T-cell (primary cell): Measurements from ENCODE around the gene KCNC2. TPM values are rescaled to one million over a fixed set of nuclear protein-coding genes. Genes with fewer than 3 reads are reported as not detected.

Source experiments
- ATAC-seq, 4 experiments: fragments of 200-7000 bp in 3 of 4; fragments of 150-1000 bp in 1 of 4; cut with Tn5 transposase; replicated peaks in 1 of 4; 1 replicate in 3 of 4; 2 replicates in 1 of 4; pipeline ENCODE4 v1.10.0; 2021; ENCODE audit warnings: moderate library complexity in 3 of 4, mild to moderate bottlenecking in 2 of 4, moderate number of reproducible peaks in 1 of 4
- CTCF ChIA-PET, 2 donors: fragments of 300-600 bp; sonication (Branson Sonifier 250); formaldehyde crosslinking; loops; one replicate each; lab custom pipeline; 2022; ENCODE audit warnings: antibody characterized with exemption in 2 of 2; lab: Charles Lee
- POLR2A ChIA-PET, 2 donors: fragments of 300-600 bp; sonication (Branson Sonifier 250); formaldehyde crosslinking; loops; one replicate each; lab custom pipeline; 2022; ENCODE audit warnings: antibody characterized with exemption in 2 of 2; lab: Charles Lee
- DNase-seq, 35 experiments: peaks; one replicate each; pipeline versions ENCODE4 v3.0.0 to v3.0.0-alpha.2; 2013 to 2023
- H3K27ac ChIP-seq: one replicate; pipeline ENCODE4 v1.5.1; 2013; ENCODE audit warnings: low read length
- H3K27me3 ChIP-seq, 2 experiments: replicated peaks in 1 of 2; 1 replicate in 1 of 2; 2 replicates in 1 of 2; pipeline versions ENCODE4 v1.6.1 to v1.7.0; 2013; ENCODE audit warnings: low read length in 1 of 2, mixed read lengths in 1 of 2; ENCODE audit not compliant: control insufficient read depth in 2 of 2, insufficient read depth in 2 of 2; ENCODE audit errors: extremely low read depth in 1 of 2
- H3K36me3 ChIP-seq, 2 donors: 1 replicate in 1 of 2; 2 replicates in 1 of 2; pipeline versions ENCODE4 v1.6.1 to v1.7.0; 2013; ENCODE audit warnings: low read length in 1 of 2; ENCODE audit not compliant: control insufficient read depth in 2 of 2, insufficient read depth in 1 of 2; ENCODE audit errors: extremely low read depth in 1 of 2
- H3K4me1 ChIP-seq, 2 experiments: 1 replicate in 1 of 2; 2 replicates in 1 of 2; pipeline versions ENCODE4 v1.6.1 to v1.7.0; 2013; ENCODE audit warnings: low read length in 2 of 2, mixed read lengths in 1 of 2; ENCODE audit not compliant: insufficient read depth in 2 of 2, control insufficient read depth in 1 of 2; ENCODE audit errors: extremely low read depth in 1 of 2
- H3K4me3 ChIP-seq, 2 donors: 1 replicate in 1 of 2; 2 replicates in 1 of 2; pipeline versions ENCODE4 v1.5.1 to v1.7.0; 2013; ENCODE audit warnings: mild to moderate bottlenecking in 2 of 2, low read length in 1 of 2, moderate library complexity in 1 of 2; ENCODE audit not compliant: control insufficient read depth in 1 of 2; ENCODE audit errors: extremely low read depth in 1 of 2
- H3K9me3 ChIP-seq: 2 replicates; pipeline ENCODE4 v1.7.0; 2013
- H3K27ac Mint-ChIP-seq, 2 donors: one replicate each; pipeline ENCODE4 v1.8.0; 2020 to 2021; ENCODE audit warnings: mild to moderate bottlenecking in 2 of 2, mixed read lengths in 2 of 2
- H3K27me3 Mint-ChIP-seq, 2 donors: one replicate each; pipeline ENCODE4 v1.8.0; 2021 to 2022; ENCODE audit warnings: mixed read lengths in 2 of 2
- H3K36me3 Mint-ChIP-seq: one replicate; pipeline ENCODE4 v1.8.0; 2021; ENCODE audit warnings: mixed read lengths
- H3K4me1 Mint-ChIP-seq, 3 donors: one replicate each; pipeline ENCODE4 v1.8.0; 2020 to 2022; ENCODE audit warnings: mixed read lengths in 3 of 3, mild to moderate bottlenecking in 1 of 3
- H3K4me3 Mint-ChIP-seq, 3 donors: one replicate each; pipeline ENCODE4 v1.8.0; 2020 to 2022; ENCODE audit warnings: mild to moderate bottlenecking in 3 of 3, mixed read lengths in 3 of 3, moderate library complexity in 3 of 3
- H3K9me3 Mint-ChIP-seq, 3 donors: one replicate each; pipeline ENCODE4 v1.8.0; 2020 to 2022; ENCODE audit warnings: mixed read lengths in 3 of 3
- WGBS: methylation state at CpG from one replicate; pipeline ENCODE4 v1.1.5; 2013; ENCODE audit warnings: missing lambda C conversion rate; ENCODE audit not compliant: insufficient coverage; 5-methylcytosine and 5-hydroxymethylcytosine counted together
- total RNA-seq, 35 experiments: library from RNA in 6 of 35; stranded (reverse) in 6 of 35; fragments of 120-200 nt in 1 of 35; gene quantifications; one replicate each; pipeline versions ENCODE4 v1.2.1 to v1.2.4 and lab custom pipeline; 2013 to 2026

KCNC2 gene
- total RNA-seq, 5 donors from 2014 or later (not counting 1 experiment from before 2014, with no cell fraction given), result not detected

DNA sequence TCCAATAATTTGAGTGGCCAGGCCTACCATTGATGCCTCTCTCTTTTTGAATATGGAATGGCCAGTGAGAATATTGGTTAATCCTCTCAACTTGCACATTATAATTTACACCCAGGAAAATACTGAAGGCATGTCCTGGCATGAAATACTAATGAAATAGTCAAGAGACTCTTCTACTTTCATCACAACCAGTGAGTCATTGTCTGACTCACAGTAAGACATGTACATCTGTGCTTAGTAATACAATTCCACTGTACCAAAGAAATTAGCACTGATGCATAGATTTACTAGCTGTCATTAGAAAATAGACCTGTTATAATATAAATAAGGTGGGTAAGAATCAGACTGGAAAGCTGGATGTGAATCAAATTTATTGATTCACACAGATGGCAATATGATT lies 31.6 kb downstream of the KCNC2 start:
- ATAC-seq (no peak), DNase-seq (no peak)
- peaks cover 0 to 3% of the 10 kb centered on the region in 2 experiments for H3K27me3 ChIP-seq
- H3K36me3 ChIP-seq, result no peaks in the 10 kb centered on the region
- ChIA-PET POLR2A (no interaction called here), CTCF (no interaction called here)
- Mint-ChIP-seq H3K9me3 (no peaks in the 10 kb centered on the region), H3K36me3 (no peaks in the 10 kb centered on the region), H3K27me3 (no peaks in the 10 kb centered on the region), H3K4me1 (no peaks in the 10 kb centered on the region), H3K4me3 (no peak overlapping the region), H3K27ac (no peak overlapping the region)
- H3K4me1 ChIP-seq, result no peaks in the 10 kb centered on the region
- H3K27ac ChIP-seq, result no peak overlapping the region
- no peak overlapping the region for H3K4me3 ChIP-seq
- H3K9me3 ChIP-seq, result no peaks in the 10 kb centered on the region

- no peaks in the 10 kb centered on the region for H3K4me1 ChIP-seq
- Mint-ChIP-seq H3K27ac (no peak overlapping the region), H3K4me1 (peaks cover 0 to 4% (median 0%) of the 10 kb centered on the region in 3 donors), H3K36me3 (no peaks in the 10 kb centered on the region), H3K9me3 (no peaks in the 10 kb centered on the region), H3K27me3 (no peaks in the 10 kb centered on the region), H3K4me3 (no peak overlapping the region)
- H3K27me3 ChIP-seq, result no peaks in the 10 kb centered on the region
- no peak for DNase-seq
- 50% methylated on average over 1 of the region's 1 CpG for WGBS
- no peaks in the 10 kb centered on the region for H3K9me3 ChIP-seq
- CTCF ChIA-PET, result interaction anchor here in 1 of 2 donors (0.7 kb wide), 1 partner anchor 335 kb away, joined by 3 read pairs; no protein-coding TSS in a partner anchor
- H3K4me3 ChIP-seq, result no peak overlapping the region
- H3K27ac ChIP-seq, result no peak overlapping the region
- POLR2A ChIA-PET, result no interaction called here
- H3K36me3 ChIP-seq, result no peaks in the 10 kb centered on the region
- ATAC-seq, result no peak
Measured at GRCh38 chr12:75172611-75173010, 37.0 kb downstream of the KCNC2 start.

DNA sequence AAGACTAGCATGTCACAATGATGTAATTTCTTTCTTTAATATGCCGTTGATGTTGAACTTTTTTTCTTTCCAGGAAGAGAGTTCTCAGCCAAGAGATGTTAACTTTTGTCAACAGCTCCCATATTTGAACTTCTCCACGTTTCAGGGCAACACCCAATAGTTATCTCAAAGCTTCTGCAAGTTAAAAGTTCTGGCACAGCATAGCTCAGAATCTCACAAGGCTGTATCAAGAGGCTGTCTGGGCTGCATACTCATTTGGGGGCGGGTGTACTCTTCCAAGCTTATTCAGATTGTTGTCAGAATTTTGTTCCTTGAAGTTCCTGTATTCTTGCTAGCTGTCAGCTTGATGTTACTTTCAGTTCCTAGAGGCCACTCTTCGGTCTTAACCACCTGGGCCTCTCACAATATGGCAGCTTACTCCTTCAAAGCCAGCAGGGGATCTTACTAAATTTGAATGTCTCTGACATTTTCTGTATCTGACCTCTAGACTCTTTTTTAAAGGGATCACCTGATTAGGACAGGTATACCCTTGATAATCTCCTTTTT lies 38.9 kb downstream of the KCNC2 start:
- ChIA-PET POLR2A (interaction anchor here in 1 of 2 donors (0.6 kb wide), 1 partner anchor 85 kb away, joined by 3 read pairs; no protein-coding TSS in a partner anchor), CTCF (no interaction called here)
- H3K4me3 ChIP-seq, result no peak overlapping the region
- no peaks in the 10 kb centered on the region for H3K27me3 ChIP-seq
- 36% methylated on average over 4 of the region's 4 CpGs for WGBS
- Mint-ChIP-seq H3K4me1 (peaks cover 0 to 4% (median 0%) of the 10 kb centered on the region in 3 donors), H3K9me3 (no peaks in the 10 kb centered on the region), H3K4me3 (no peak overlapping the region), H3K36me3 (no peaks in the 10 kb centered on the region), H3K27me3 (no peaks in the 10 kb centered on the region), H3K27ac (no peak overlapping the region)
- no peaks in the 10 kb centered on the region for H3K4me1 ChIP-seq
- no peak overlapping the region for H3K27ac ChIP-seq
- no peaks in the 10 kb centered on the region for H3K9me3 ChIP-seq
- DNase-seq (no peak), ATAC-seq (no peak)
- no peaks in the 10 kb centered on the region for H3K36me3 ChIP-seq

GRCh38 chr12:75162845-75163244 lies 46.8 kb downstream of the KCNC2 start:
- Mint-ChIP-seq H3K4me3 (no peak overlapping the region), H3K9me3 (no peaks in the 10 kb centered on the region), H3K4me1 (no peaks in the 10 kb centered on the region), H3K36me3 (no peaks in the 10 kb centered on the region), H3K27ac (no peak overlapping the region), H3K27me3 (no peaks in the 10 kb centered on the region)
- DNase-seq (no peak), ATAC-seq (no peak)
- no peaks in the 10 kb centered on the region for H3K4me1 ChIP-seq
- no peaks in the 10 kb centered on the region for H3K9me3 ChIP-seq
- ChIA-PET CTCF (no interaction called here), POLR2A (no interaction called here)
- no peaks in the 10 kb centered on the region for H3K27me3 ChIP-seq
- 17% methylated on average over 1 of the region's 4 CpGs for WGBS
- no peaks in the 10 kb centered on the region for H3K36me3 ChIP-seq
- H3K4me3 ChIP-seq, result no peak overlapping the region
- no peak overlapping the region for H3K27ac ChIP-seq

DNA sequence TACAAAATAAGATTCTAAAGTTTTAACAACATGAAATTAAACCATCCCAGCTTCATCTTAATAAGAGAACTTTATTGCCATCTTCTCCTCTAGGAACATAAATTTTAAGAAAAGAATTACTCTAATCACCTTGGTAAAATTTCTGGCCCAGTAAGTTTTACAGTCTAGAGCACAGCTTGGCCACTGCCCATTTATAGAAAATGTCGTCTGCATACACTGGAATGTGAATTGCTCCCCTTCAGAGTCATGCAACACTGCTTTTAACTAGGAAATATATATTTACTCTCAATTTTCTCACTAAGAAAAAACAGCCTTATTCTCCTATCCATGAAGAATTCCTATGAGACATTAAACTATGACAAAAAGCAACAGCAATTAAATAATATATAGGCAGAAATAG lies 48.2 kb downstream of the KCNC2 start:
- H3K4me1 ChIP-seq, result no peaks in the 10 kb centered on the region
- H3K4me3 ChIP-seq, result no peak overlapping the region
- Mint-ChIP-seq H3K36me3 (no peaks in the 10 kb centered on the region), H3K27me3 (no peaks in the 10 kb centered on the region), H3K4me3 (no peak overlapping the region), H3K4me1 (no peaks in the 10 kb centered on the region), H3K9me3 (no peaks in the 10 kb centered on the region), H3K27ac (no peak overlapping the region)
- ChIA-PET CTCF (no interaction called here), POLR2A (no interaction called here)
- no peaks in the 10 kb centered on the region for H3K9me3 ChIP-seq
- H3K36me3 ChIP-seq, result no peaks in the 10 kb centered on the region
- no CpG with 5 or more reads among the region's 1 CpG for WGBS
- H3K27me3 ChIP-seq, result no peaks in the 10 kb centered on the region
- ATAC-seq, result no peak
- H3K27ac ChIP-seq, result no peak overlapping the region
- DNase-seq, result no peak

DNA sequence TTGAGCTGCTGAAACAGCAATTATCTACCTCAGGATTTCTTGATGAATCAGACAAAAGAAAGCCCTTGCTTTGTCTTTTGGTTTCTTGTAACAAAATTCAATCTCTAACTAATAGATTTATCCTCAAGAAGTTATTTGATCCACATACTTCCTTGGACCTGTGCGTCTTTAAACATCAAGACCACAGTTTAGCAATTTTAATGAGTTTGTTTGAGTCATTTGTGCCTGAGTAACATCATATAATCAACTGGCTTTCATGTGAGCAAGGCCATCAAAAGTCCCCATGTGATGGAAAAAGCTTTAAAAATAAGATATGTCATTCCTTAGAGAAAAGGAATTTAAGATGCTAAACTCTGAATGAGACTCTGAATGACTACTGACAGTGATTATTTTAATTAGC lies 52.3 kb downstream of the KCNC2 start:
- H3K4me3 Mint-ChIP-seq, result no peak overlapping the region
- no peaks in the 10 kb centered on the region for H3K36me3 Mint-ChIP-seq
- H3K9me3 Mint-ChIP-seq, result no peaks in the 10 kb centered on the region
- H3K9me3 ChIP-seq, result no peaks in the 10 kb centered on the region
- no peaks in the 10 kb centered on the region for H3K4me1 ChIP-seq
- DNase-seq (no peak), ATAC-seq (no peak)
- no peak overlapping the region for H3K27ac ChIP-seq
- H3K36me3 ChIP-seq, result no peaks in the 10 kb centered on the region
- WGBS, result no CpG with 5 or more reads among the region's 1 CpG
- H3K4me3 ChIP-seq, result no peak overlapping the region
- no peaks in the 10 kb centered on the region for H3K27me3 Mint-ChIP-seq
- no peak overlapping the region for H3K27ac Mint-ChIP-seq
- CTCF ChIA-PET, result no interaction called here
- no peaks in the 10 kb centered on the region for H3K27me3 ChIP-seq
- POLR2A ChIA-PET, result no interaction called here
- no peaks in the 10 kb centered on the region for H3K4me1 Mint-ChIP-seq

GRCh38 chr12:75155962-75156361 lies 53.7 kb downstream of the KCNC2 start:
- no CpG with 5 or more reads among the region's 2 CpGs for WGBS
- no peaks in the 10 kb centered on the region for H3K27me3 ChIP-seq
- ATAC-seq (no peak), DNase-seq (no peak)
- Mint-ChIP-seq H3K4me1 (no peaks in the 10 kb centered on the region), H3K9me3 (no peaks in the 10 kb centered on the region), H3K4me3 (no peak overlapping the region), H3K36me3 (no peaks in the 10 kb centered on the region), H3K27me3 (no peaks in the 10 kb centered on the region), H3K27ac (no peak overlapping the region)
- no peaks in the 10 kb centered on the region for H3K4me1 ChIP-seq
- ChIA-PET POLR2A (no interaction called here), CTCF (interaction anchor here in 1 of 2 donors (0.6 kb wide), 1 partner anchor 390 kb away, joined by 3 read pairs; no protein-coding TSS in a partner anchor)
- no peak overlapping the region for H3K4me3 ChIP-seq
- no peak overlapping the region for H3K27ac ChIP-seq
- H3K9me3 ChIP-seq, result no peaks in the 10 kb centered on the region
- H3K36me3 ChIP-seq, result no peaks in the 10 kb centered on the region
